LNCaP clone FGC (cell line): ENCODE results near the gene LYZL2.
"Not testable (repeated sequence)": the region's sequence is repeated elsewhere in the genome, so short reads cannot be mapped to it uniquely, and the experiment has no call there.

Source experiments
- DNase-seq: peaks from one replicate; pipeline ENCODE4 v3.0.0-alpha.2; 2011; ENCODE audit warnings: low read depth
- H3K4me3 ChIP-seq: 2 replicates; pipeline ENCODE4 v1.5.1; 2011; ENCODE audit warnings: mild to moderate bottlenecking, low read depth, low read length, control low read depth
- TF ChIP-seq, protein P1 (sequence below): IDR thresholded peaks from 2 replicates; pipeline ENCODE4 v1.5.1; 2012; ENCODE audit warnings: mild to moderate bottlenecking; ENCODE audit not compliant: control insufficient read depth, insufficient read depth; ENCODE audit errors: extremely low read depth

Gene LYZL2

DNA sequence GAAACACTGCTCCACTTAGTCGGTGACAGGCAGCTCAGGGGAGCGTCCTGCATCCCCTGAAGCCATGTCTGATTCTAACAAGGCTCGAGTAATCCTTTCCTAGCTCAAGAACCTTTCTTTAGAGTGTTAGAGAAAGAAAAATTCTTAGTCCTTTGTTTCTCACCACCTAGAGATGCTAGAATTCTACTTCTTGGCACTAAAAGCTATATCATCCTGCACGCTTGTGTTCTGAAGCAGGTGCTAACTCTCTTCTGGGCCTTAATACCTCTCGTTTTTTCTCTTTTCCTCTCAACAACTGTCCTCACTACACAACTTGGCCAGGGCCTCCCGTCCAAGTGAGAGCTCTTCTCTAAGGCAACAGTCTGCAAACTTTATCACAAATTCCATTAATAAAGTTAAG, at the start of gene LYZL2:
LYZL2 (minus strand) TSS at position 101 of the 400 bp plus-strand sequence. CDS start 2,838 bp downstream, outside the sequence.
- no peak for DNase-seq
- TF ChIP-seq, protein P1, sequence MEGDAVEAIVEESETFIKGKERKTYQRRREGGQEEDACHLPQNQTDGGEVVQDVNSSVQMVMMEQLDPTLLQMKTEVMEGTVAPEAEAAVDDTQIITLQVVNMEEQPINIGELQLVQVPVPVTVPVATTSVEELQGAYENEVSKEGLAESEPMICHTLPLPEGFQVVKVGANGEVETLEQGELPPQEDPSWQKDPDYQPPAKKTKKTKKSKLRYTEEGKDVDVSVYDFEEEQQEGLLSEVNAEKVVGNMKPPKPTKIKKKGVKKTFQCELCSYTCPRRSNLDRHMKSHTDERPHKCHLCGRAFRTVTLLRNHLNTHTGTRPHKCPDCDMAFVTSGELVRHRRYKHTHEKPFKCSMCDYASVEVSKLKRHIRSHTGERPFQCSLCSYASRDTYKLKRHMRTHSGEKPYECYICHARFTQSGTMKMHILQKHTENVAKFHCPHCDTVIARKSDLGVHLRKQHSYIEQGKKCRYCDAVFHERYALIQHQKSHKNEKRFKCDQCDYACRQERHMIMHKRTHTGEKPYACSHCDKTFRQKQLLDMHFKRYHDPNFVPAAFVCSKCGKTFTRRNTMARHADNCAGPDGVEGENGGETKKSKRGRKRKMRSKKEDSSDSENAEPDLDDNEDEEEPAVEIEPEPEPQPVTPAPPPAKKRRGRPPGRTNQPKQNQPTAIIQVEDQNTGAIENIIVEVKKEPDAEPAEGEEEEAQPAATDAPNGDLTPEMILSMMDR = no peak
- H3K4me3 ChIP-seq = no peak within 1 kb of the TSS

DNA sequence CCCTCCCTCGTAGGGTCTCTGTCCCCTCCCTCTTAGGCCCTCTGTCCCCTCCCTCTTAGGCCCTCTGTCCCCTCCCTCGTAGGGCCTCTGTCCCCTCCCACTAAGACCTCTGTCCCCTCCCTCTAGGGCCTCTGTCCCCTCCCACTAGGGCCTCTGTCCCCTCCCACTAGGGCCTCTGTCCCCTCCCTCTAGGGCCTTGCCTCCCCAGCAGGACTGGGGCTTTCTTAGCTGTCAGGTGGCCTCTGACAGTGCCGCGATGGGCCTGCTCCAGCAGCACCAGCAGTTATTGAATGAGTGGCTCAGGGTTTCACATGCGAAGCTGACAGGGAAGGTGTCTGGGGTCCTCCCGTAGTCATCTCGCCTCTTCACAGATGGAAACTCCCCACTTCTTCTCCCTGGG, 48.1 kb upstream of the LYZL2 start:
- H3K4me3 ChIP-seq, DNase-seq: not testable (repeated sequence)

DNA sequence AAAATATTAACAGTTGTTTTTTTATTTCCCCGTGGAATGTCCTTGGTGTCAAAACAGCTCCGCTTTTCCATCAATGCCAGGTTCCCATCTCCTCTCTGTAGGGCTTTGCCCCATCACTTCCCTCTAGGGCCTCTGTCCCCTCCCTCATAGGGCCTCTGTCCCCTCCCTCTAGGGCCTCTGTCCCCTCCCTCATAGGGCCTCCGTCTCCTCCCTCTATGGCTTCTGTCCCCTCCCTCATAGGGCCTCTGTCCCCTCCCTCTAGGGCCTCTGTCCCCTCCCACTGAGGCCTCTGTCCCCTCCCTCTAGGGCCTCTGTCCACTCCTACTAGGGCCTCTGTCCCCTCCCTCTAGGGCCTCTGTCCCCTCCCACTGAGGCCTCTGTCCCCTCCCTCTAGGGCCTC, 47.6 kb upstream of the LYZL2 start:
- not testable (repeated sequence) for DNase-seq, H3K4me3 ChIP-seq

DNA sequence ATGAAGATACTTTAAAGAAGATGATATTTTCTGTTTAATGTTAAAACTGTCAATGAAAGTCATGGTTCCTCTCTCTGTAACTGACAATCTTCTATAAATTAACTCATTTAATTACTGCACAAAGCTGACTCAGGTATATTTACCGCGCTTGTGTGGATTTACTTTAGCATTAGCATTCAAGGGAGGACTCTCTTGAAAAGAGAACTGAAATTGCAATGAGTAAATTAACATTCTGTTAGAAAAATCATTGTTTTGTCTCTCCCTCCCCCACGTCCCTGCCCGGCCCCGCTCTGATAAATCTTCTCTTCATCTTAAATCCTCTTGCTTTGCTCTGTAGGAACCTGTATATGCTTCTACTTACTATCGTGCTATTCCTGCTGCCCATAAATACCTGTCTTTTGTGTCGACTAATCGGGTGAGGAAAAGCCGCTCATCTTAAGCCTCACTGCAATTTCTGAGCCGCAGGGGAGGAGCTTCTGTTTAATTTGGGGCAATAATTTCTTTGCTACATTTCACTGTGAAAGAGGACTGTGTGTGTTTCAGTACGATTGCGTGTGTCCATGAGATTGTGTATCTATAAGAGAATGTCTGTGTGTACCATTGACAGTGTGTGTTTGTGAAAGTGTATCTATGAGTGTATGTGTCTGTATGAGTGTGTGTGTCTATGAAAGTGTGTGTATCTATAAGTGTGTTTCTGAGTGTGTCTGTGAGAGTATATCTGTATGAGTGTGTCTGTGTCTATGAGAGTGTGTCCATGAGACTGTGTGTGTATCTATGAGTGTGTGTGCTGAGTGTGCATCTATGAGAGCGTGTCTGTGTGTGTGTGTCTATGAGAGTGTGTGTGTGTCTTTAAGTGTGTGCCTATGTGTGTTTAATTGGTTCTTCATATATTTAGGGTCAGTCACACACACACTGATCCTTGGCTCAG, 46.5 kb upstream of the LYZL2 start:
- H3K4me3 ChIP-seq = no peak overlapping the region
- DNase-seq = no peak
- TF ChIP-seq, protein P1 = no peak

DNA sequence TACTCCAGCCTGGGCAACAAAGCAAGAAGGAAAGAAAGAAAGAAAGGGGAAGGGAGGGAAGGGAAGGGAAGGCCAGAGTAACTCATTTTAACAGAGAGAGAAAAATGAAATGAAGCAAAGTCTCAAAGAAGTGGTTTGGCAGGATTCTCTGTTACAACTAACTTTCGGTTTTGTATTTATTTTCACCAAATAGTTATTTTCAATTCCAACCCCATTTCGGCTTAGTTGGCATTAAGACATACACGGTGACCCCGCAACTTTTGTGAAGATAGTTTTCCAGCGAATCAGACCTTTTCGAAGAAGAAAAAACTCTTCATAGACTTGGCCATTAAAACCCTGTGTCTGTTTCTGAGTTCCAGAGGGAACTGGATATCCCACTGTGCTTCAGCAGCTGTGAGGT, 45.2 kb upstream of the LYZL2 start:
- no peak overlapping the region for H3K4me3 ChIP-seq
- DNase-seq = no peak
- TF ChIP-seq, protein P1 = no peak

DNA sequence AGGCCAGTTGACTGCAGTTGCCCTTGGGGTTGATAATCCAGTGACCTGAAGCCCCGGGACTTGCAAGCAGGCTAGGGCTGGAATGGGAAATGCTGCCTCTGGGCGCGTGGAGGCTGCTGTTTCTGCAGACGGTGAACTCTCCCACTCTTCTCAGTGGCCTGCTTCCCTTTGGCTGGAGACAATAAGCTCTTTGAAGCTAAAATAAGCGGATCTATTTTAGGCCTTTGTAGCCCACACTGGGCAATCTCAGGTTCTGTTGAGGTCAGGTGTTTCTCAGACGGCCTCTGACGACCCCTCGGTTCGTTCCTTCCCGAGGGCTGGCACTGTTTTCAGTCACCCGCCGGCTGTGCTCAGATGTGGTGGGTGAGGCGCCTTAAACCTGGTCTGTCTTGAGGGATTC, 43.7 kb upstream of the LYZL2 start:
- DNase-seq, H3K4me3 ChIP-seq: not testable (repeated sequence)

DNA sequence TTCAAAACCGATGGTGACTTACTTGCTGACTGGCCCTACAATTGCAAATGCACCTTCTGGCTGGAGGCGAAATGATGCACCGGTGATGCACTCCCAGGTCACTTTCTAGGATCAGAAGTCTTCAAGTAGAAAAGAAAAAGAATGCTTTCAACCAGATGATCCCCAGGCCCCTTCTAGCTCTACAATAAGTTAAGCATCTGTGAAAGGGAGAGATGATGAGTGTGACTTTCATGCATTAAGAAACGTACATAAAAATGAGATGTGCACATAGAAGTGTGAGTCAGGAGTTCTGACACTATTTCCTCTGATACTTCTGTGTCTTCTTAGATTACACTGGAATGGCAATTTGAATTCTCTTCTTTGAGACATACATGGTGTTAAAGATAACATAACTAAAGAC, 42.8 kb upstream of the LYZL2 start:
- DNase-seq, H3K4me3 ChIP-seq: not testable (repeated sequence)

DNA sequence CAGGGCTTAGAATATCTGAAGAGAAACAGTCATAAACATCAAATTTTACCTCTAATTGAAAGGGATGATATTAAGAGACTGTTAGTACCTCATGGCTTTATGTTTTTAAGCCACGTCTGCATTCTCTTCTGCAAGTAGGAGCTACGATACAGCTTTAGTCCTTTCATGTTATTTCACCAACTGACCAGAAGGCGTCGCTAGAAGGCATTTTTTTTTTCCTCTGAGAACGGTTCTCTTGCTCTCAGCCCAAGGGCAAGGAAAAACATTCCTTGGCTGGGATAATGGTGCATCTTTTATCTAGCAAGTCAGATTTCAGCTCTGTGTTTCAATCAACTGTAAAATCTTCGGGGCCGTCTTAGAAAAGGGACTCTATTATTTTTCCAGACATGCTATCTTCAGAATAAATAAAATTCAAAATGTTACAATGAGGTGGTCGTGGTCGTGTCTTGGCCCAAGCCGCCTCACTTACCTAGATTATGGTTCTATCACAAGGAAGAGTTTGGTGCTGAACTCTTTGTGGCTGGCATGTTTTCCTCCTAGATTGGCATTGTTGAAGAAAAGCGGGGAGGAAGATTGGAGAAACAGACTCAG, 41.6 kb upstream of the LYZL2 start:
- peak; percentile 32 for DNase-seq
- TF ChIP-seq, protein P1 = peak; percentile 75
- H3K4me3 ChIP-seq = no peak overlapping the region; the same call in 1 of the 2 replicates

DNA sequence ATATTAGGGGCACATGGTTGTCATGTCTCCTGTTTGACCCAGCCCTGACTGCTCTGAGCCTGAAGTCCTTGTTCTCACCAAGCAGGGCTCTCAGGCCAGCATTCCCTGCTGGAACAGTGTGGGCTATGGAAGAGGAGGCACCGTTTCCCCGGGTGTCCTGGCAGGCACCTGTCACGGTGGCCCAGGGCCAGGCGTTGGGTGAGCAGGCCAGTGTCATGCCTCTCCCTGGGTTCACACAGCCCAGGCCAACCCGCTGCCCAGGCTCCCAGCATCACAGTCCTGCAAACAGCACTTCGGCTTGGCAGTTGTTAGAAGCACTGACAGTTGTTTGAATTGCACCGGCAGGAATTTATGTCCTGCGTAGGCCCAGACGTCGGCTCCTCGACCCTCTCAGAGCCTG, 38.4 kb upstream of the LYZL2 start:
- not testable (repeated sequence) for H3K4me3 ChIP-seq, DNase-seq

DNA sequence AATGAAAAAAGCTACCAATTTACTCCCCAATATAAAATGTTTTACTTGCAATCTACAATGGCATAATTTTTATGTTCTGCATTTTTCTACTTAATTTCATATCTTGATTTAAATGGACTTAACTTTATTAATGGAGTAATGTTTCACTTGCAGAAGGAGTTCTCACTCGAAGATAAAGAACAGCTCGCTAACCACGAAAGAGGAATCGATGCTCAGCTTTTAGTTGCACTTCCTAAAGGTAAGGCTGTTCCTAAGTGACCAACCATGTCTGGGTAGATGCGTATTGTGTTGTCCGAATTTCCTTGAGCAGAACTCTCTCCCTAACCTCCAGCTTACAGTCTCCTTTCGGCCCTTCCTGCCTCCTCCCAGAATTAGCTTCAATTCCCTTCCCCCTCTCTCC, 33.9 kb upstream of the LYZL2 start:
- not testable (repeated sequence) for H3K4me3 ChIP-seq, DNase-seq
